Neural crest cell (in vitro differentiated cells): Measurements from ENCODE around the gene NMU. TPM values are rescaled to one million over a fixed set of nuclear protein-coding genes. Genes with fewer than 3 reads are reported as not detected.
A peak's percentile ranks its signal among the peaks of the same experiment; 100 is the strongest.
"Not testable (repeated sequence)": the region's sequence is repeated elsewhere in the genome, so short reads cannot be mapped to it uniquely, and the experiment has no call there.

ENCODE experiments used
- DNase-seq: peaks from one replicate; pipeline ENCODE4 v3.0.0; 2021; ENCODE audit warnings: low read depth, mixed read lengths, low spot score
- H3K27ac Mint-ChIP-seq: one replicate; pipeline ENCODE4 v1.8.0; 2021; ENCODE audit warnings: mild to moderate bottlenecking, mixed read lengths; ENCODE audit not compliant: unreplicated experiment
- H3K27me3 Mint-ChIP-seq: 2 replicates; pipeline ENCODE4 v1.8.0; 2021; ENCODE audit warnings: low read depth, mild to moderate bottlenecking, mixed read lengths
- H3K36me3 Mint-ChIP-seq: 2 replicates; pipeline ENCODE4 v1.8.0; 2021; ENCODE audit warnings: low read depth, mild to moderate bottlenecking, mixed read lengths
- H3K4me1 Mint-ChIP-seq: 2 replicates; pipeline ENCODE4 v1.8.0; 2021; ENCODE audit warnings: mixed read lengths
- H3K4me3 Mint-ChIP-seq: one replicate; pipeline ENCODE4 v1.8.0; 2021; ENCODE audit warnings: mild to moderate bottlenecking, mixed read lengths
- H3K9me3 Mint-ChIP-seq: 2 replicates; pipeline ENCODE4 v1.8.0; 2021; ENCODE audit warnings: mixed read lengths
- CTCF ChIP-seq: fragments of 200-600 bp; sonication (generic); conservative IDR thresholded peaks from 2 replicates; pipeline ENCODE4 v1.5.0; 2021; ENCODE audit warnings: antibody characterized with exemption, mild to moderate bottlenecking
- total RNA-seq: library from RNA; stranded (reverse); gene quantifications from 2 replicates; pipeline ENCODE4 v1.2.1, GENCODE V29; 2021

NMU gene
- total RNA-seq, 1 donor from 2014 or later: 10.3 TPM

- TF ChIP-seq CTCF: no peak
- no peak for DNase-seq
- H3K4me3 Mint-ChIP-seq: no peak overlapping the region
- H3K36me3 Mint-ChIP-seq: no peaks in the 10 kb centered on the region
- peaks cover 2% of the 10 kb centered on the region for H3K9me3 Mint-ChIP-seq
- no peaks in the 10 kb centered on the region for H3K4me1 Mint-ChIP-seq
- H3K27ac Mint-ChIP-seq: no peak overlapping the region
- H3K27me3 Mint-ChIP-seq: no peaks in the 10 kb centered on the region
Observed at GRCh38 chr4:55561889-55562288, 74.2 kb downstream of the NMU start.

DNA sequence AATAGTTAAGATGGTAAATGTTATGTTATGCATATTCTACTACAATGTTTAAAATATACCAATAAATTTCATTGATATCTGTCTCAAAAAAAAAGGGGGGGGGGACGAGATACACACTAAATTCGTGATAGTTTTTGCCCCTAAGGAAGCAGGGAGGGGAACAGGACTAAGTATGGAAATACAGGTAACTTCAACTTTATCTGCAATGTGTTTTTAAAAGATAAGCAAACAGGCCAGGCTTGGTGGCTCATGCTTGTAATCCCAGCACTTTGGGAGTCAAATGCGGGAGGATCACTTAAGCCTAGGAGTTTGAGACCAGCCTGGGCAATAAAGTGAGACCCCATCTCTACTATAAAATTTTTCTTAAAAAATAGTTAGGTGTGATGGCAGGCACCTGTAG lies 76.0 kb downstream of the NMU start:
- Mint-ChIP-seq H3K9me3 (peaks cover 2% of the 10 kb centered on the region), H3K27ac (no peak overlapping the region), H3K4me3 (no peak overlapping the region), H3K36me3 (no peaks in the 10 kb centered on the region), H3K4me1 (no peaks in the 10 kb centered on the region), H3K27me3 (no peaks in the 10 kb centered on the region)
- no peak for TF ChIP-seq CTCF
- no peak for DNase-seq

- no peaks in the 10 kb centered on the region for H3K27me3 Mint-ChIP-seq
- no peaks in the 10 kb centered on the region for H3K36me3 Mint-ChIP-seq
- no peaks in the 10 kb centered on the region for H3K4me1 Mint-ChIP-seq
- H3K27ac Mint-ChIP-seq: no peak overlapping the region
- no peak for DNase-seq
- no peaks in the 10 kb centered on the region for H3K9me3 Mint-ChIP-seq
- TF ChIP-seq CTCF: no peak
- no peak overlapping the region for H3K4me3 Mint-ChIP-seq
Observed at GRCh38 chr4:55554453-55555030, 81.6 kb downstream of the NMU start.

DNA sequence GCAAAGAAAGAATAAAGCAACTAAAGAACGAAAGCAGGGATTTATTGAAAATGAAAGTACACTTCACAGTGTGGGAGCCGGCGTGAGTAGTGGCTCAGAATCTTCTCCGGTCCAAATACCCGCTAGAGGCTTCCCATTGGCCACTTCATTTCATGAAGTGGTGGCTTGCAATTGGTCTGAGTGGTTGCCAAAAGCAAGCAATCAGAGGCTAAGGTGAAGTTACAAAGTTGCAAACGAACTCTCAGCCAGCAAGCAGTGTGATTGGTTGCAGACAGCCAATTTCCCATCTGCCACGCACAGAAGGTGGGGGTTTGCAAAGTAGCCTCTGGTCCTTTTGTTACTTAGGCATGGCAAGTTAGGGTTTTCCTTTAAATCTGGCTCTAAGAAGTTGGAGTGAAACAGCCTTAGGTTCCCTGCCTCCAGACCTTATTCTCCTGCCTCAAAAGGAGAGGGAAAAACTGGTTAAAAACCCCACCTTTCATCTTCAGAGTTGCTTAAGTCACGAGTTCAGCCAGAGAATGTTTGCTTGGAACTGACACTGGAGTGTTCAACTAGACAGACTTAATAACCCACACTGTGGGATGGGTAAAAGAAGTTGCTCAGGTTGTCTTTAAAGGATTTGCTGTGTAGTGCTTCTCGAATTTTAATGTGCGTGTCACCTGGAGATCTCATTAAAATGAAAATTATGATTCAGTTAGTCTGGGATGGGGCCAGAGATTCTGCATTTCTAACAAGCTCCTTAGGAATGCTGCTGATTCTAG lies 82.5 kb downstream of the NMU start:
- no peaks in the 10 kb centered on the region for H3K36me3 Mint-ChIP-seq
- peaks cover 1% of the 10 kb centered on the region for H3K4me1 Mint-ChIP-seq
- no peak for DNase-seq
- no peak overlapping the region for H3K4me3 Mint-ChIP-seq
- no peaks in the 10 kb centered on the region for H3K27me3 Mint-ChIP-seq
- H3K27ac Mint-ChIP-seq: no peak overlapping the region
- H3K9me3 Mint-ChIP-seq: no peaks in the 10 kb centered on the region
- no peak for TF ChIP-seq CTCF

DNA sequence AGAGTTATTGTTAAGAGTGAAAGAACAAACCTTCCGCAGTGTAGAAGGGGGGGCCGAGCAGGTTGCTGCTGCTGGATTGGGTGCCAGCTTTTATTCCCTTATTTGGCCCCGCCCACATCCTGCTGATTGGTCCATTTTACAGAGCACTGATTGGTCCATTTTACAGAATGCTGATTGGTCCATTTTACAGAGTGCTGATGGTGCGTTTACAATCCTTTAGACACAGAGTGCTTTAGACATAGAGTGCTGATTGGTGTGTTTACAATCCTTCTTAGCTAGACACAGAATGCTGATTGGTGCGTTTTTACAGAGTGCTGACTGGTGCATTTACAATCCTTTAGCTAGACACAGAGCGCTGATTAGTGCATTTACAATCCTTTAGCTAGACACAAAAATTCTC lies 84.1 kb downstream of the NMU start:
- not testable (repeated sequence) for H3K4me3 Mint-ChIP-seq, H3K9me3 Mint-ChIP-seq, H3K36me3 Mint-ChIP-seq, H3K27me3 Mint-ChIP-seq, H3K27ac Mint-ChIP-seq, DNase-seq
- H3K4me1 Mint-ChIP-seq: peaks cover 16% of the 10 kb centered on the region

DNA sequence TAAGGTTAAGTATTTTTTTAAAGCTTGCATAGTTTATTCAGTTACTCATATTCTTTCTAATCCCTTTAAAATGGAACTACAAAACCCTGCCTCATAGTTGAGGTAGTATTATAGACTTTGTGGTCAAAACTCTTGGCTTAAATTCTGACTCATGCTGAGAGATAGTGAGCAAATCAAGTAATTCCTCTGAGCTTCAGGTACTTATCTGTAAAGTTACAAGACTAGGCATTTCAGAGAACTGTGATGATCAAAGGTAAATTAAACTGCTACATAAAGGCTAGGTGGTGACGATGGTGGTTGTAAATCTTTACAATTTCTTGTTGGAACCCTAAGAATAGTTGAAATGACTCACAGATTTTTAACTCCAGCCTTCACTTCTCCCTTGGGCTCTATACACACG lies 86.2 kb downstream of the NMU start:
- Mint-ChIP-seq H3K4me1 (peaks cover 24% of the 10 kb centered on the region), H3K36me3 (no peaks in the 10 kb centered on the region), H3K27ac (no peak overlapping the region), H3K9me3 (no peaks in the 10 kb centered on the region), H3K27me3 (no peaks in the 10 kb centered on the region), H3K4me3 (peak overlapping the region; percentile 76)
- TF ChIP-seq CTCF: no peak
- no peak for DNase-seq
